GM12878 (cell line): ENCODE measurements around the gene C16orf86. TPM values are rescaled to one million over a fixed set of nuclear protein-coding genes. Genes with fewer than 3 reads are reported as not detected.

ENCODE experiments used
- ATAC-seq: fragments of 200-7000 bp; cut with Tn5 transposase; 3 replicates; pipeline ENCODE4 v1.9.1; 2020; ENCODE audit warnings: mild to moderate bottlenecking, moderate library complexity
- BruUV-seq: library from RNA; stranded (reverse); fragments of 400-500 nt; replicated peaks from 2 replicates; lab custom pipeline; 2021; lab: Mats Ljungman, UMichigan
- CTCF ChIA-PET: fragments of 300-600 bp; sonication (Branson Sonifier 250); formaldehyde crosslinking; extraction: SDS; loops from one replicate; lab custom pipeline; 2021; ENCODE audit warnings: inconsistent platforms; lab: Yijun Ruan, JAX
- POLR2A ChIA-PET: fragments of 350-600 bp; formaldehyde crosslinking; extraction: SDS; loops from one replicate; lab custom pipeline; 2021; ENCODE audit warnings: inconsistent platforms; lab: Charles Lee
- RAD21 ChIA-PET: fragments of 300-600 bp; sonication (Branson Sonifier 250); formaldehyde crosslinking; loops from one replicate; lab custom pipeline; 2023; ENCODE audit warnings: antibody characterized with exemption; ENCODE audit not compliant: unreplicated experiment; lab: Charles Lee
- SMC1A ChIA-PET: fragments of 300-600 bp; sonication (Branson Sonifier 250); formaldehyde crosslinking; loops from one replicate; lab custom pipeline; 2023; ENCODE audit not compliant: unreplicated experiment, uncharacterized antibody; lab: Charles Lee
- DNase-seq: peaks from one replicate; pipeline ENCODE4 v3.0.0-alpha.2; 2011; ENCODE audit warnings: low read depth, low spot score
- FAIRE-seq: peaks from 3 replicates; lab custom pipeline; 2011; peaks lifted over from hg19 to GRCh38; lab: Jason Lieb, UNC
- H2AFZ ChIP-seq: 2 replicates; pipeline ENCODE4 v1.6.0; 2011; ENCODE audit warnings: low read depth, low read length, control low read depth; ENCODE audit not compliant: control insufficient read depth
- H3K27ac ChIP-seq: 2 replicates; pipeline ENCODE4 v1.5.1; 2011; ENCODE audit warnings: control low read depth; ENCODE audit not compliant: control insufficient read depth, insufficient read depth
- H3K27me3 ChIP-seq, 2 experiments: replicated peaks in 1 of 2; 2 replicates each; pipeline versions ENCODE4 v1.6.0 to v1.6.1; 2011; ENCODE audit warnings: low read length in 1 of 2; ENCODE audit not compliant: control insufficient read depth in 2 of 2, insufficient read depth in 2 of 2
- H3K36me3 ChIP-seq, 2 experiments: 2 replicates each; pipeline ENCODE4 v1.5.1; 2011; ENCODE audit warnings: low read length in 1 of 2; ENCODE audit not compliant: control insufficient read depth in 2 of 2, insufficient read depth in 2 of 2
- H3K4me1 ChIP-seq: 2 replicates; pipeline ENCODE4 v1.6.1; 2011; ENCODE audit warnings: mild to moderate bottlenecking, low read length, moderate library complexity, mixed read lengths; ENCODE audit not compliant: control insufficient read depth, insufficient read depth
- H3K4me2 ChIP-seq: 2 replicates; pipeline ENCODE4 v1.6.0; 2011; ENCODE audit warnings: control low read depth; ENCODE audit not compliant: control insufficient read depth, insufficient read depth
- H3K4me3 ChIP-seq: fragments of 200-600 bp; sonication (generic); 2 replicates; pipeline ENCODE4 v1.5.1; 2016
- H3K79me2 ChIP-seq: 2 replicates; pipeline ENCODE4 v1.6.0; 2011; ENCODE audit warnings: low read length; ENCODE audit not compliant: control insufficient read depth, insufficient read depth
- H3K9ac ChIP-seq: 2 replicates; pipeline ENCODE4 v1.8.0; 2011; ENCODE audit warnings: low read length, control low read depth, mixed read lengths; ENCODE audit not compliant: control insufficient read depth, insufficient read depth
- H3K9me3 ChIP-seq: replicated peaks from 3 replicates; pipeline ENCODE4 v1.5.1; 2011; ENCODE audit warnings: mild to moderate bottlenecking, low read length; ENCODE audit not compliant: control insufficient read depth, insufficient read depth
- H4K20me1 ChIP-seq: 2 replicates; pipeline ENCODE4 v1.6.0; 2011; ENCODE audit not compliant: control insufficient read depth, insufficient read depth
- CREB1 ChIP-seq: IDR thresholded peaks from 2 replicates; pipeline ENCODE4 v1.6.1; 2012; ENCODE audit warnings: low read depth, mild to moderate bottlenecking, inconsistent platforms
- GABPA ChIP-seq: IDR thresholded peaks from 2 replicates; pipeline ENCODE4 v1.6.1; 2014; ENCODE audit warnings: antibody characterized with exemption, low read depth, mild to moderate bottlenecking, inconsistent platforms
- HDAC2 ChIP-seq: fragments of 200-600 bp; sonication (generic); IDR thresholded peaks from 2 replicates; pipeline ENCODE4 v1.6.1; 2017
- JUNB ChIP-seq: IDR thresholded peaks from 2 replicates; pipeline ENCODE4 v1.6.1; 2016; ENCODE audit warnings: antibody characterized with exemption, mild to moderate bottlenecking
- NFIC ChIP-seq: IDR thresholded peaks from 2 replicates; pipeline ENCODE4 v1.6.1; 2012; ENCODE audit warnings: low read depth, mild to moderate bottlenecking, inconsistent platforms, low read length, moderate library complexity
- NR2C1 ChIP-seq: fragments of 450-650 bp; IDR thresholded peaks from 2 replicates; pipeline ENCODE4 v1.6.1; 2017; ENCODE audit warnings: antibody characterized with exemption, mild to moderate bottlenecking, moderate library complexity
- PML ChIP-seq: IDR thresholded peaks from 2 replicates; pipeline ENCODE4 v1.6.1; 2012; ENCODE audit warnings: low read length, inconsistent platforms
- RAD51 ChIP-seq: fragments of 450-650 bp; IDR thresholded peaks from 2 replicates; pipeline ENCODE4 v1.6.1; 2016; ENCODE audit warnings: moderate library complexity, mild to moderate bottlenecking, inconsistent platforms
- RUNX3 ChIP-seq: IDR thresholded peaks from 2 replicates; pipeline ENCODE4 v1.6.1; 2012; ENCODE audit warnings: low read length, inconsistent platforms
- SMAD1 ChIP-seq: fragments of 450-650 bp; IDR thresholded peaks from 2 replicates; pipeline ENCODE4 v1.6.1; 2018; ENCODE audit warnings: mild to moderate bottlenecking, low read depth; ENCODE audit not compliant: partially characterized antibody
- SREBF1 ChIP-seq: IDR thresholded peaks from 2 replicates; pipeline ENCODE4 v1.6.1; 2012; ENCODE audit warnings: mild to moderate bottlenecking, low read length
- SRF ChIP-seq, 2 experiments: IDR thresholded peaks; 2 replicates each; pipeline ENCODE4 v1.6.1; 2011; ENCODE audit warnings: low read depth in 2 of 2, low read length in 2 of 2, mild to moderate bottlenecking in 1 of 2, moderate library complexity in 1 of 2
- TBL1XR1 ChIP-seq: IDR thresholded peaks from 2 replicates; pipeline ENCODE4 v1.6.1; 2012; ENCODE audit warnings: low read depth, low read length, improper control_type of control experiment
- ZNF24 ChIP-seq: fragments of 450-650 bp; IDR thresholded peaks from 2 replicates; pipeline ENCODE4 v1.6.1; 2017; ENCODE audit warnings: antibody characterized with exemption, mild to moderate bottlenecking
- ZNF622 ChIP-seq: fragments of 450-650 bp; IDR thresholded peaks from 2 replicates; pipeline ENCODE4 v1.6.1; 2017; ENCODE audit warnings: mild to moderate bottlenecking, inconsistent platforms
- WGBS: methylation state at CpG from one replicate; pipeline ENCODE4 v1.1.6; 2016; ENCODE audit warnings: low lambda C conversion rate; ENCODE audit not compliant: insufficient replicate concordance, insufficient coverage; ENCODE audit errors: missing lambda C conversion rate; 5-methylcytosine and 5-hydroxymethylcytosine counted together
- in situ Hi-C: fragments of 300-500 bp; cut with MboI; formaldehyde crosslinking; loops from 9 replicates; pipeline ENCODE4 v1.14.3; 2018; ENCODE audit warnings: mixed read lengths
- intact Hi-C: fragments of 100-400 bp; cut with micrococcal nuclease; formaldehyde crosslinking; loops from one replicate; pipeline ENCODE4 v1.14.2; 2022; ENCODE audit not compliant: unreplicated experiment
- polyA plus RNA-seq, 11 experiments: library from polyadenylated mRNA; depleted of rRNA in 4 of 11; unstranded in 6 of 11; stranded (reverse) in 5 of 11; fragments of >200 nt; fragmentation: Nextera tagmentation in 4 of 11; fragmentation: Illumina TruSeq in 1 of 11; extraction: Ambion mirVana in 4 of 11; extraction: Trizol in 1 of 11; gene quantifications; 1 replicate in 1 of 11; 2 replicates in 10 of 11; pipeline versions ENCODE4 v1.2.1 to v1.2.3, GENCODE V29; 2011 to 2016; ENCODE audit warnings: inconsistent platforms in 2 of 11, missing spikeins in 2 of 11, low read depth in 1 of 11
- total RNA-seq, 4 experiments: library from RNA; depleted of rRNA in 3 of 4; stranded (reverse); fragments of >200 nt in 3 of 4; fragmentation: Illumina TruSeq in 1 of 4; extraction: Trizol in 1 of 4; gene quantifications; 2 replicates each; pipeline versions ENCODE4 v1.2.1 to v1.2.3, GENCODE V29; 2013 to 2021
- TF ChIP-seq, protein P1 (sequence below): fragments of 450-650 bp; formaldehyde crosslinking; IDR thresholded peaks from 2 replicates; pipeline ENCODE4 v1.4.0; 2020; ENCODE audit warnings: mild to moderate bottlenecking, moderate library complexity

Gene C16orf86
- total and polyA plus RNA-seq, 10 of the 15 experiments (the other 5 are each of a cell fraction or from before 2014, with no cell fraction given), result 0.11 to 3.3 (median 1.6) TPM

DNA sequence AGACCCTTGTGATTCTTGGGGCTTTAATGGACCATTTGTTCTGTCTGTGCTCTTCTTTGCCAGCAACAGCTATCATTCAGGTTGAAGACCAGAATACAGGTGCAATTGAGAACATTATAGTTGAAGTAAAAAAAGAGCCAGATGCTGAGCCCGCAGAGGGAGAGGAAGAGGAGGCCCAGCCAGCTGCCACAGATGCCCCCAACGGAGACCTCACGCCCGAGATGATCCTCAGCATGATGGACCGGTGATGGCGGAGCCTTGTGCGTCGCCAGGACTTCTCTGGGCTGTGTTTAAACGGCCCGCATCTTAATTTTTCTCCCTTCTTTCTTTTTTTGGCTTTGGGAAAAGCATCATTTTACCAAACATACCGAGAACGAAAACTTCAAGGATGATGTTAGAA, 29.0 kb upstream of the C16orf86 start (continued):
- TF ChIP-seq SREBF1, result no peak
- no peak for TF ChIP-seq SRF (IDR thresholded peaks at IDR 0.05; ENCODE audit: low read depth in 2 of 2, low read length in 2 of 2)

DNA sequence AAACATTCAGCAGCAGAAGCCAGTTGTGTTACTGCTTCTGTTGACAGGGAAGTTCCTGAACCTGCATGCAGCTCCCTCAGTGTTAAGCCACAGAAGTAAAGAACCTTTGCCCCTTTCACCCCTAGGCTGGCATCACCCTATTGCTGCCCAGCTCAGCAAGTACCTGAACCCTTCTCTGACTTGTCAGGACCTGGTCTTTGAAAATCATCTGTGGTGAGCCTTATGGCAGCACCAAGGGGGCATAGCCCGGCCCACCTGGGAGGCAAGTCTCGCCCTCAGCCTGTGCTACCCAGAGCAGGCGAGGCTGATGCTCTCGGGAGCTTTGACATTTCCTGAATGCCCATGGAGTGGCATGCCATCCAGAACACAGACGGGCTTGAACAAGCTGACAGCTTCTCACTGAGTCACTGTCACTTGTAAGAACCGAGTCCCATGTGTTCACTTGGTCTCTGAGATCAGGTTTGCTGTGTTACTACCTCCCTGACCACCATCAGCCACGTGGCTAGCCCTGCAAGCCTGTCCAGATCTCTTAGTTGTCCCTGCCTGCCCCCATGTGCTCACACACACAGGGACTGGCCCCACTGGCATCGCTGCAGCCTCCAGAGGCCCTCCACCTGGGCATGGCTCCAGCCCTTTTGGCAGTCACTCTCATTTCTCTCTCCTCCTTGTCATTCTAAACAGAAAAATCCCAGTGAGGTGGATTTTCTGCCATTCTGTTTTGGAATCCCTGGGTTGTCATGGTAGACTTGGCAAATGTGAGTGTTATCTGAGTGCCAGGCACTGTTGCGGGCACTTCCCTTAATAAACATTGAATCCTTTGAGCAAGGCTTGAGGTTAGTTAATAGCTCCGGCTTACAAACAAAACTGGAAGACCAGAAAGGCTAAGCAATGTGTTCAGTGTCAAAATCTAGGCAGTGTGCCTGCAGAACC, 24.6 kb upstream of the C16orf86 start:
- H3K79me2 ChIP-seq, result peaks cover 11% of the 10 kb centered on the region
- no peak overlapping the region for H3K4me3 ChIP-seq
- RAD21 ChIA-PET, result interaction anchor here (0.6 to 5.5 kb wide), 5 partner anchors 36 to 128 kb away, joined by 3 to 102 read pairs (median 3); partner anchors contain the start of gene CTCF
- POLR2A ChIA-PET, result interaction anchor here (0.6 to 1.5 kb wide), 2 partner anchors 97 to 151 kb away, joined by 3 read pairs; no protein-coding TSS in a partner anchor
- BruUV-seq, result no TSS peak
- SMC1A ChIA-PET, result interaction anchor here (1.1 to 7.6 kb wide), 6 partner anchors 9 to 120 kb away, joined by 3 to 86 read pairs (median 7); no protein-coding TSS in a partner anchor
- peaks cover 6 to 9% of the 10 kb centered on the region in 2 experiments for H3K36me3 ChIP-seq
- in situ Hi-C loops (loop anchor here (5.0 kb wide), 1 partner anchor 95 kb away; no protein-coding TSS in a partner anchor), intact Hi-C loops (no loop called here)
- FAIRE-seq (no peak), ATAC-seq (no peak), DNase-seq (no peak)
- TF ChIP-seq NFIC (no peak), CREB1 (no peak), JUNB (no peak), GABPA (no peak), ZNF622 (no peak), NR2C1 (no peak), SMAD1 (no peak), ZNF24 (no peak), RAD51 (no peak), TBL1XR1 (no peak), PML (no peak), RUNX3 (no peak), HDAC2 (no peak)
- TF ChIP-seq, protein P1, sequence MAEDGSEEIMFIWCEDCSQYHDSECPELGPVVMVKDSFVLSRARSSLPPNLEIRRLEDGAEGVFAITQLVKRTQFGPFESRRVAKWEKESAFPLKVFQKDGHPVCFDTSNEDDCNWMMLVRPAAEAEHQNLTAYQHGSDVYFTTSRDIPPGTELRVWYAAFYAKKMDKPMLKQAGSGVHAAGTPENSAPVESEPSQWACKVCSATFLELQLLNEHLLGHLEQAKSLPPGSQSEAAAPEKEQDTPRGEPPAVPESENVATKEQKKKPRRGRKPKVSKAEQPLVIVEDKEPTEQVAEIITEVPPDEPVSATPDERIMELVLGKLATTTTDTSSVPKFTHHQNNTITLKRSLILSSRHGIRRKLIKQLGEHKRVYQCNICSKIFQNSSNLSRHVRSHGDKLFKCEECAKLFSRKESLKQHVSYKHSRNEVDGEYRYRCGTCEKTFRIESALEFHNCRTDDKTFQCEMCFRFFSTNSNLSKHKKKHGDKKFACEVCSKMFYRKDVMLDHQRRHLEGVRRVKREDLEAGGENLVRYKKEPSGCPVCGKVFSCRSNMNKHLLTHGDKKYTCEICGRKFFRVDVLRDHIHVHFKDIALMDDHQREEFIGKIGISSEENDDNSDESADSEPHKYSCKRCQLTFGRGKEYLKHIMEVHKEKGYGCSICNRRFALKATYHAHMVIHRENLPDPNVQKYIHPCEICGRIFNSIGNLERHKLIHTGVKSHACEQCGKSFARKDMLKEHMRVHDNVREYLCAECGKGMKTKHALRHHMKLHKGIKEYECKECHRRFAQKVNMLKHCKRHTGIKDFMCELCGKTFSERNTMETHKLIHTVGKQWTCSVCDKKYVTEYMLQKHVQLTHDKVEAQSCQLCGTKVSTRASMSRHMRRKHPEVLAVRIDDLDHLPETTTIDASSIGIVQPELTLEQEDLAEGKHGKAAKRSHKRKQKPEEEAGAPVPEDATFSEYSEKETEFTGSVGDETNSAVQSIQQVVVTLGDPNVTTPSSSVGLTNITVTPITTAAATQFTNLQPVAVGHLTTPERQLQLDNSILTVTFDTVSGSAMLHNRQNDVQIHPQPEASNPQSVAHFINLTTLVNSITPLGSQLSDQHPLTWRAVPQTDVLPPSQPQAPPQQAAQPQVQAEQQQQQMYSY (CRISPR knock-in tag), result no peak
- no peak overlapping the region for H2AFZ ChIP-seq
- H3K4me2 ChIP-seq, result no peak overlapping the region
- CTCF ChIA-PET, result interaction anchor here (1.4 to 9.0 kb wide), 8 partner anchors 16 to 161 kb away, joined by 3 to 138 read pairs (median 8); partner anchors contain the start of gene ATP6V0D1
- H4K20me1 ChIP-seq, result no peaks in the 10 kb centered on the region
- no peak overlapping the region for H3K9ac ChIP-seq
- no peak overlapping the region for H3K27ac ChIP-seq
- no peaks in the 10 kb centered on the region for H3K27me3 ChIP-seq
- no peaks in the 10 kb centered on the region for H3K9me3 ChIP-seq
- peaks cover 11% of the 10 kb centered on the region; the same call in 1 of the 2 replicates for H3K4me1 ChIP-seq
- 58% methylated on average over 10 of the region's 10 CpGs for WGBS
